Activated T-helper 2 cell treated with anti-CD3 and anti-CD28 coated beads, Interferon-gamma antibody, Interleukin-2, Interleukin-4, amounts not matched to agents 10 μg/mL and 5 μg/mL and 100 μg/mL, durations not matched to agents 14 hours and 24 hours and 36 hours (primary cell): ENCODE results near the gene SYMPK. TPM values are rescaled to one million over a fixed set of nuclear protein-coding genes. Genes with fewer than 3 reads are reported as not detected.

Source experiments
- total RNA-seq: library from RNA; stranded (reverse); gene quantifications from 2 replicates; pipeline ENCODE4 v1.2.3, GENCODE V29; 2022

The SYMPK gene
- total RNA-seq, 1 donor from 2014 or later, result 131 TPM

Other genes with a start within 250 kb of the SYMPK start
- 180 and 207 TPM in 2 replicates for gene EML2, start 223.8 kb downstream of the SYMPK start, total RNA-seq
- gene GIPR, start 194.9 kb downstream of the SYMPK start, total RNA-seq, result 9.3 and 9.5 TPM in 2 replicates
- gene SNRPD2, start 171.2 kb downstream of the SYMPK start, total RNA-seq, result 738 and 766 TPM in 2 replicates
- 24.2 and 26.7 TPM in 2 replicates for gene QPCTL, start 170.5 kb downstream of the SYMPK start, total RNA-seq
- 34.4 and 38.9 TPM in 2 replicates for gene FBXO46, start 132.3 kb downstream of the SYMPK start, total RNA-seq
- gene MEIOSIN, start 129.7 kb downstream of the SYMPK start, total RNA-seq, result not detected in 2 replicates
- 4.8 and 5.7 TPM in 2 replicates for gene SIX5, start 93.9 kb downstream of the SYMPK start, total RNA-seq
- 22.0 and 23.4 TPM in 2 replicates for gene DMPK, start 80.7 kb downstream of the SYMPK start, total RNA-seq
- gene DMWD, start 70.3 kb downstream of the SYMPK start, total RNA-seq, result 44.7 and 45.6 TPM in 2 replicates
- gene RSPH6A, start 47.8 kb downstream of the SYMPK start, total RNA-seq, result 0.16 and 0.23 TPM in 2 replicates
- 0.37 and 0.60 TPM in 2 replicates for gene FOXA3, start 1.2 kb upstream of the SYMPK start, total RNA-seq
- gene IRF2BP1, start 23.0 kb upstream of the SYMPK start, total RNA-seq, result 15.7 and 17.1 TPM in 2 replicates
- gene MYPOP, start 39.5 kb upstream of the SYMPK start, total RNA-seq, result 7.3 and 8.6 TPM in 2 replicates
- gene NANOS2, start 51.6 kb upstream of the SYMPK start, total RNA-seq, result not detected in 2 replicates
- gene NOVA2, start 110.7 kb upstream of the SYMPK start, total RNA-seq, result 0.14 TPM in 1 of 2 replicates, not detected in the other
- gene CCDC61, start 132.3 kb upstream of the SYMPK start, total RNA-seq, result 25.3 and 31.2 TPM in 2 replicates
- gene PGLYRP1, start 159.9 kb upstream of the SYMPK start, total RNA-seq, result not detected in 2 replicates
- gene IGFL4, start 177.9 kb upstream of the SYMPK start, total RNA-seq, result not detected in 2 replicates